Retinal pigment epithelial cell (primary cell): Measurements from ENCODE around the gene BAK1.

ENCODE experiments used
- DNase-seq: peaks from one replicate; pipeline ENCODE4 v3.0.0-alpha.2; 2010; ENCODE audit warnings: low read depth
- H3K4me3 ChIP-seq: 2 replicates; pipeline ENCODE4 v1.5.1; 2011; ENCODE audit warnings: mild to moderate bottlenecking, low read length, control low read depth, moderate library complexity
- CTCF ChIP-seq: conservative IDR thresholded peaks from 2 replicates; pipeline ENCODE4 v1.5.1; 2011; ENCODE audit warnings: low read depth, low read length, control low read depth, inconsistent platforms

The BAK1 gene

GRCh38 chr6:33591424-33592032 is 11.5 kb upstream of the BAK1 start:
- TF ChIP-seq CTCF: no peak
- no peak overlapping the region for H3K4me3 ChIP-seq
- no peak for DNase-seq

GRCh38 chr6:33590531-33591198 is 10.6 kb upstream of the BAK1 start:
- H3K4me3 ChIP-seq: no peak overlapping the region
- no peak for DNase-seq
- TF ChIP-seq CTCF: no peak

DNA sequence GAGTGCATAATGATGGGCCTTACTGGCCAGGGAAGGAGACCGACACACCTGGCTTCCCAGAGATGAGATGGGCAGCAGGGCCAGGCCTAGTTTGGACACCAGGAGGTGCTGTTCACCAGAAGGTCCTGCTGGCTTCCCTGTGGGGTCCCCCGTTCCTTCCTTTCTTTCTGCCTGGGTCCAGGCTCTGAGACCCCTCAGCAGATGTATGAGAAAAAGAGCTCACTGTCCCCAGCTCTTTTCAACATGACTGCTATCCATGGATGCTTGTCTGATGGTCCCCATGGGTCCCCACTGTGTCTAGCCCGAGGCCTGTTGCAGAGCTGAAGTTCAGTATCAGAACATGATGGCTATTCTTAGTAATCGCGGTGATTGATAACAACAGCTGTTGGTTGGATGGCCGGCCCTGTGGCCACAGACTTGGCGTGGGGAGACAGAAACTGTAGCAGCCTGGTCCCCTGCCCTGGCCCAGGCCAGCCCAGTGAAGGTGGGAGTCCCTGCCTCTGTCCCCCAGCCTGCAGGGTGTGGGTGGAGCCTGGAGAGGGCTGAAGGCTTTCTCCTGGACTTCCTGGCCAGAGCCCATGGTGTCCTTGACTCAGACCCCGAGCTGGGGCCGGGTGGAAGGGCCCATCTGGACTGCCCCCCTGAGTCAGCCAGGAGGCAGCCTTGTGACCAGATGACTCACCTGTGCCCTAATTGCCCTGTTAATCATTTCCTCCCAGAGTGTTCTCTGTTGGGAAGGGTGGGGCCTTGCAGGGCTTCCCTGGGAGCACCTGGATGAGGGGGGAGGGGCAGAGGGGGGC is 9.9 kb upstream of the BAK1 start:
- peak; percentile 98 for TF ChIP-seq CTCF
- DNase-seq: peak; percentile 59
- no peak overlapping the region for H3K4me3 ChIP-seq

DNA sequence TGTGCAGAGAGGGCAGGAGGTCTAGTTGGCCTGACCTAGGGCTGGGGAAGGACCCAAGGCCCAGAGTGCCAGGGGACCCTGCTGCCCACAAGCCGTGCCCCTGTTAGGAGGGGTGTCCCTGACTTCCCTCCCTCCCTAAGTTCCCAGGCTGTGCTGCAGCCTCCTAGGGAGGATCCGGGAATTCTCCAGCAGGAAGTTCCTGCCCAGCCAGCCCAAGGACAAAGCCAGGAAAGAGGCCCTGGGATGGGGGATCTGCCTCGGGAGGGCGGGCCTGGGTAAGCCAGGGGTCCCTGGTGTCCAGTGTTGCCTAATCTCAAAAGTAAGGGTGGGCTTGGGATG is 9.3 kb upstream of the BAK1 start:
- H3K4me3 ChIP-seq: no peak overlapping the region
- DNase-seq: no peak

GRCh38 chr6:33588894-33589293 is 8.8 kb upstream of the BAK1 start:
- DNase-seq: no peak
- TF ChIP-seq CTCF: no peak
- no peak overlapping the region for H3K4me3 ChIP-seq

More for the DNA sequence above, 9.3 kb upstream of the BAK1 start:
- no peak for TF ChIP-seq CTCF

DNA sequence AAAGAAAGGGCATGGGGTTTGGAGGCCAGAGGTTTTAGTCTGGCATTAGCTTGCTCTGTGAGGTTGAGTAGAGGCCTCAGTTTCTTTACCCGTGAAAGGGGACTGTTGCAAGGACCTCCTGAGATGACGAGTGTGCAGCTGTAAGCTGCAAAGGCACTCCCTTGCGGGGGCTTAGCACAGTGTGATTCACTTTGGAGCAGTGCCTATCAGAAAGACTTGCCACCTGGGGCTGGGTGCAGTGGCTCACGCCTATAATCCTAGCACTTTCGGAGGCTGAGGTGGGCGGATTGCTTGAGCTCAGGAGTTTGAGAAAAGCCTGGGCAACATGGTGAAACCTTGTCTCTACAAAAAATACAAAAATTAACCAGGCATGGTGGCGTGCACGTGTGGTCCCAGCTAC is 7.5 kb upstream of the BAK1 start:
- no peak for TF ChIP-seq CTCF
- no peak overlapping the region for H3K4me3 ChIP-seq
- DNase-seq: no peak

- H3K4me3 ChIP-seq: peak overlapping the region; percentile 33
- DNase-seq: no peak
- TF ChIP-seq CTCF: no peak
Measured at GRCh38 chr6:33586108-33586640, 6.1 kb upstream of the BAK1 start.
